H4 (cell line): ENCODE data around the gene GNA15. TPM values are rescaled to one million over a fixed set of nuclear protein-coding genes. Genes with fewer than 3 reads are reported as not detected.
A peak's percentile ranks its signal among the peaks of the same experiment; 100 is the strongest.

Source experiments
- DNase-seq: peaks from one replicate; pipeline ENCODE4 v3.0.0-alpha.2; 2015; ENCODE audit warnings: low spot score
- total RNA-seq: library from RNA; depleted of rRNA; stranded (reverse); fragments of >200 nt; shearing (Covaris generic); gene quantifications from 2 replicates; pipeline ENCODE4 v1.2.3, GENCODE V29; 2014

The GNA15 gene
- total RNA-seq, 1 experiment from 2014 or later, result not detected

- DNase-seq, result no peak
These were observed 14.4 kb upstream of the GNA15 start for GRCh38 chr19:3121396-3121795.

- no peak for DNase-seq
These were observed 13.9 kb upstream of the GNA15 start for GRCh38 chr19:3121821-3122511.

- DNase-seq, result no peak
These were observed 13.3 kb upstream of the GNA15 start for GRCh38 chr19:3122512-3122870.

- no peak for DNase-seq
These were observed 12.6 kb upstream of the GNA15 start for GRCh38 chr19:3123088-3123721.

- no peak for DNase-seq
These were observed 11.9 kb upstream of the GNA15 start for GRCh38 chr19:3123956-3124355.

- DNase-seq, result no peak
These were observed 11.2 kb upstream of the GNA15 start for GRCh38 chr19:3124630-3125029.

- peak; percentile 20 for DNase-seq
These were observed 9.8 kb upstream of the GNA15 start for GRCh38 chr19:3125900-3126524.

- peak; percentile 29 for DNase-seq
These were observed 6.7 kb upstream of the GNA15 start for GRCh38 chr19:3129112-3129511.

- DNase-seq, result no peak
These were observed 4.7 kb upstream of the GNA15 start for GRCh38 chr19:3131168-3131567.

- peak; percentile 50 for DNase-seq
These were observed 2.7 kb upstream of the GNA15 start for GRCh38 chr19:3132971-3133792.

- no peak for DNase-seq
These were observed 2.1 kb upstream of the GNA15 start for GRCh38 chr19:3133793-3134116.

- DNase-seq, result no peak
These were observed 837 bp downstream of the GNA15 start for GRCh38 chr19:3136684-3137055.

GRCh38 chr19:3137119-3137518 lies 1.3 kb downstream of the GNA15 start:
- DNase-seq, result no peak

- no peak for DNase-seq
These were observed 2.4 kb downstream of the GNA15 start for GRCh38 chr19:3138268-3138667.

- no peak for DNase-seq
These were observed 4.8 kb downstream of the GNA15 start for GRCh38 chr19:3140667-3141038.

GRCh38 chr19:3142292-3142670 lies 6.4 kb downstream of the GNA15 start:
- DNase-seq, result no peak

- no peak for DNase-seq
These were observed 7.0 kb downstream of the GNA15 start for GRCh38 chr19:3142781-3143337.

- DNase-seq, result no peak
These were observed 10.3 kb downstream of the GNA15 start for GRCh38 chr19:3145909-3146676.

GRCh38 chr19:3146677-3147100 lies 10.9 kb downstream of the GNA15 start:
- DNase-seq, result no peak

- no peak for DNase-seq
These were observed 12.7 kb downstream of the GNA15 start for GRCh38 chr19:3148503-3148902.

- DNase-seq, result no peak
These were observed 13.3 kb downstream of the GNA15 start for GRCh38 chr19:3149089-3149488.
